Measurements from ENCODE around the gene AFAP1L1. TPM values are rescaled to one million over a fixed set of nuclear protein-coding genes. Genes with fewer than 3 reads are reported as not detected.

The AFAP1L1 gene
- total RNA-seq, 1 experiment from 2014 or later, result 15.2 TPM

DNA sequence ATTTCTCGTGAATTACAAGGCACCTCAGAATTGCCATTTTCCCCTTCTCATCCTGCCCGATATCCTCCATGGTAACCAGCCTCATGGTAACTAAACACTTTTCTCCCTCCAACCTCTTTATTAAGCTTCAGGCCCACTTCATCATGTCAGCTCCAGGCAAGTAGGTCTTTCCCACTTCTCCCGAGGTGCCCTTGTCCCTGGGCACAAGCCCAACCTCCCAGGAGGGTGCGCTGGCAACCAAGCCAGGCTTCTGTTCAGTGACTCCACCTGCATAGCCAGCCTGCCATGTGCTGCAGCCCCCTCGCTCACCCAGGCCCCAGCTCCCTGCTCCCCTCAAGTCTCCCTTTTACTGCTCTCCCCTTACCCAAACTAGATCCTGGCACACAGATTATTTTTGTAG, 47.4 kb upstream of the AFAP1L1 start:
- no peaks in the 10 kb centered on the region for H3K9me3 ChIP-seq (ENCODE audit: control insufficient read depth, insufficient read depth, low read depth, low read length)
- in situ Hi-C loops (cut with HindIII; ENCODE audit: low pct_unique_long_range_greater_than_20kb, low sequenced_read_pairs) (no loop called here), intact Hi-C loops (cut with micrococcal nuclease; ENCODE audit: unreplicated experiment) (no loop called here)
- ChIA-PET POLR2A (no interaction called here), CTCF (no interaction called here)
- DNase-seq (ENCODE audit: low read depth, low spot score), result no peak
- H3K36me3 ChIP-seq (ENCODE audit: control insufficient read depth, insufficient read depth, low read length), result no peaks in the 10 kb centered on the region
- no TSS peak for BruUV-seq (replicated peaks)
- ATAC-seq, result no peak
- H3K27ac ChIP-seq (ENCODE audit: low read length), result no peak overlapping the region
- H3K27me3 ChIP-seq (ENCODE audit: control insufficient read depth, insufficient read depth, low read length), result no peaks in the 10 kb centered on the region
- H3K4me1 ChIP-seq (ENCODE audit: control insufficient read depth, insufficient read depth, low read length), result no peaks in the 10 kb centered on the region
- H3K4me3 ChIP-seq (ENCODE audit: low read depth in 2 of 2, low read length in 2 of 2), result no peak overlapping the region
- no peak for TF ChIP-seq POLR2AphosphoS5 (IDR thresholded peaks at IDR 0.05; ENCODE audit: low read depth, low read length)
- TF ChIP-seq CTCF (IDR thresholded peaks at IDR 0.05), result no peak
- TF ChIP-seq, protein P1, sequence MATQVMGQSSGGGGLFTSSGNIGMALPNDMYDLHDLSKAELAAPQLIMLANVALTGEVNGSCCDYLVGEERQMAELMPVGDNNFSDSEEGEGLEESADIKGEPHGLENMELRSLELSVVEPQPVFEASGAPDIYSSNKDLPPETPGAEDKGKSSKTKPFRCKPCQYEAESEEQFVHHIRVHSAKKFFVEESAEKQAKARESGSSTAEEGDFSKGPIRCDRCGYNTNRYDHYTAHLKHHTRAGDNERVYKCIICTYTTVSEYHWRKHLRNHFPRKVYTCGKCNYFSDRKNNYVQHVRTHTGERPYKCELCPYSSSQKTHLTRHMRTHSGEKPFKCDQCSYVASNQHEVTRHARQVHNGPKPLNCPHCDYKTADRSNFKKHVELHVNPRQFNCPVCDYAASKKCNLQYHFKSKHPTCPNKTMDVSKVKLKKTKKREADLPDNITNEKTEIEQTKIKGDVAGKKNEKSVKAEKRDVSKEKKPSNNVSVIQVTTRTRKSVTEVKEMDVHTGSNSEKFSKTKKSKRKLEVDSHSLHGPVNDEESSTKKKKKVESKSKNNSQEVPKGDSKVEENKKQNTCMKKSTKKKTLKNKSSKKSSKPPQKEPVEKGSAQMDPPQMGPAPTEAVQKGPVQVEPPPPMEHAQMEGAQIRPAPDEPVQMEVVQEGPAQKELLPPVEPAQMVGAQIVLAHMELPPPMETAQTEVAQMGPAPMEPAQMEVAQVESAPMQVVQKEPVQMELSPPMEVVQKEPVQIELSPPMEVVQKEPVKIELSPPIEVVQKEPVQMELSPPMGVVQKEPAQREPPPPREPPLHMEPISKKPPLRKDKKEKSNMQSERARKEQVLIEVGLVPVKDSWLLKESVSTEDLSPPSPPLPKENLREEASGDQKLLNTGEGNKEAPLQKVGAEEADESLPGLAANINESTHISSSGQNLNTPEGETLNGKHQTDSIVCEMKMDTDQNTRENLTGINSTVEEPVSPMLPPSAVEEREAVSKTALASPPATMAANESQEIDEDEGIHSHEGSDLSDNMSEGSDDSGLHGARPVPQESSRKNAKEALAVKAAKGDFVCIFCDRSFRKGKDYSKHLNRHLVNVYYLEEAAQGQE (IDR thresholded peaks at IDR 0.05; ENCODE audit: insufficient read depth in 1 of 2, low read depth in 2 of 2, low read length in 1 of 2), result no peak
- TF ChIP-seq TCF7L2 (IDR thresholded peaks at IDR 0.05; ENCODE audit: low read depth, low read length), result no peak
- no peak for TF ChIP-seq SIN3A (IDR thresholded peaks at IDR 0.05; ENCODE audit: borderline replicate concordance, insufficient read depth, low read depth, low read length)

GRCh38 chr5:149227168-149227826, 44.4 kb upstream of the AFAP1L1 start:
- POLR2A ChIA-PET, result no interaction called here
- no peaks in the 10 kb centered on the region for H3K27me3 ChIP-seq (ENCODE audit: control insufficient read depth, insufficient read depth, low read length)
- ATAC-seq, result no peak
- TF ChIP-seq SIN3A (IDR thresholded peaks at IDR 0.05; ENCODE audit: borderline replicate concordance, insufficient read depth, low read depth, low read length) (no peak), CTCF (IDR thresholded peaks at IDR 0.05) (no peak), TCF7L2 (IDR thresholded peaks at IDR 0.05; ENCODE audit: low read depth, low read length) (no peak), POLR2AphosphoS5 (IDR thresholded peaks at IDR 0.05; ENCODE audit: low read depth, low read length) (no peak)
- TF ChIP-seq, protein P1 (IDR thresholded peaks at IDR 0.05; ENCODE audit: insufficient read depth in 1 of 2, low read depth in 2 of 2, low read length in 1 of 2), result no peak
- H3K4me3 ChIP-seq (ENCODE audit: low read depth in 2 of 2, low read length in 2 of 2), result no peak overlapping the region
- no peak for DNase-seq (ENCODE audit: low read depth, low spot score)
- CTCF ChIA-PET, result interaction anchor here (0.6 kb wide), 1 partner anchor 10 kb away, joined by 3 read pairs; no protein-coding TSS in a partner anchor
- intact Hi-C loops (cut with micrococcal nuclease; ENCODE audit: unreplicated experiment), result no loop called here
- H3K4me1 ChIP-seq (ENCODE audit: control insufficient read depth, insufficient read depth, low read length), result no peaks in the 10 kb centered on the region
- no peak overlapping the region for H3K27ac ChIP-seq (ENCODE audit: low read length)
- no TSS peak for BruUV-seq (replicated peaks)
- no peaks in the 10 kb centered on the region for H3K36me3 ChIP-seq (ENCODE audit: control insufficient read depth, insufficient read depth, low read length)
- in situ Hi-C loops (cut with HindIII; ENCODE audit: low pct_unique_long_range_greater_than_20kb, low sequenced_read_pairs), result no loop called here
- H3K9me3 ChIP-seq (ENCODE audit: control insufficient read depth, insufficient read depth, low read depth, low read length), result no peaks in the 10 kb centered on the region
